ENCODE results near the gene PLB1. TPM values are rescaled to one million over a fixed set of nuclear protein-coding genes. Genes with fewer than 3 reads are reported as not detected.
"Not testable (repeated sequence)": the region's sequence is repeated elsewhere in the genome, so short reads cannot be mapped to it uniquely, and the experiment has no call there.

The PLB1 gene
- total RNA-seq, 2 experiments from 2014 or later, result 1.3 to 1.6 TPM

GRCh38 chr2:28664120-28664842 lies 168.4 kb downstream of the PLB1 start:
- Histone ChIP-seq H3K9me3 (ENCODE audit: control insufficient read depth in 1 of 2, insufficient read depth in 1 of 2, low read length in 2 of 2) (no peaks in the 10 kb centered on the region), H3K27me3 (ENCODE audit: control insufficient read depth in 1 of 2, insufficient read depth in 2 of 2, low read length in 2 of 2) (no peaks in the 10 kb centered on the region), H3K4me1 (ENCODE audit: insufficient read depth, low read length) (no peaks in the 10 kb centered on the region), H3K27ac (ENCODE audit: low read depth in 1 of 2, low read length in 2 of 2) (no peak overlapping the region), H3K36me3 (ENCODE audit: insufficient read depth, low read length) (no peaks in the 10 kb centered on the region), H3K4me3 (ENCODE audit: low read length) (no peak overlapping the region)
- DNase-seq (no peak), ATAC-seq (ENCODE audit: poor library complexity) (no peak)
- H3K27ac Mint-ChIP-seq, result no peak overlapping the region
- no peak overlapping the region for H3K4me3 Mint-ChIP-seq
- intact Hi-C loops (cut with DNase I, micrococcal nuclease), result no loop called here
- H3K36me3 Mint-ChIP-seq (ENCODE audit: low read depth), result no peaks in the 10 kb centered on the region
- TF ChIP-seq, protein P1, sequence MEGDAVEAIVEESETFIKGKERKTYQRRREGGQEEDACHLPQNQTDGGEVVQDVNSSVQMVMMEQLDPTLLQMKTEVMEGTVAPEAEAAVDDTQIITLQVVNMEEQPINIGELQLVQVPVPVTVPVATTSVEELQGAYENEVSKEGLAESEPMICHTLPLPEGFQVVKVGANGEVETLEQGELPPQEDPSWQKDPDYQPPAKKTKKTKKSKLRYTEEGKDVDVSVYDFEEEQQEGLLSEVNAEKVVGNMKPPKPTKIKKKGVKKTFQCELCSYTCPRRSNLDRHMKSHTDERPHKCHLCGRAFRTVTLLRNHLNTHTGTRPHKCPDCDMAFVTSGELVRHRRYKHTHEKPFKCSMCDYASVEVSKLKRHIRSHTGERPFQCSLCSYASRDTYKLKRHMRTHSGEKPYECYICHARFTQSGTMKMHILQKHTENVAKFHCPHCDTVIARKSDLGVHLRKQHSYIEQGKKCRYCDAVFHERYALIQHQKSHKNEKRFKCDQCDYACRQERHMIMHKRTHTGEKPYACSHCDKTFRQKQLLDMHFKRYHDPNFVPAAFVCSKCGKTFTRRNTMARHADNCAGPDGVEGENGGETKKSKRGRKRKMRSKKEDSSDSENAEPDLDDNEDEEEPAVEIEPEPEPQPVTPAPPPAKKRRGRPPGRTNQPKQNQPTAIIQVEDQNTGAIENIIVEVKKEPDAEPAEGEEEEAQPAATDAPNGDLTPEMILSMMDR (IDR thresholded peaks at IDR 0.05), result no peak
- POLR2A ChIA-PET, result interaction anchor here (1.3 kb wide), 1 partner anchor 206 kb away, joined by 3 read pairs; the partner anchor contains the start of gene TRMT61B
- H3K4me1 Mint-ChIP-seq (ENCODE audit: low read depth), result no peaks in the 10 kb centered on the region
- H3K9me3 Mint-ChIP-seq, result no peaks in the 10 kb centered on the region
- CTCF ChIA-PET, result interaction anchor here (0.9 to 1.1 kb wide), 2 partner anchors 43 to 70 kb away, joined by 3 read pairs; no protein-coding TSS in a partner anchor
- no peaks in the 10 kb centered on the region for H3K27me3 Mint-ChIP-seq

- intact Hi-C loops (cut with DNase I, micrococcal nuclease), result no loop called here
- H3K4me1 Mint-ChIP-seq (ENCODE audit: low read depth), result no peaks in the 10 kb centered on the region
- POLR2A ChIA-PET, result no interaction called here
Measured at GRCh38 chr2:28665041-28665704, 169.3 kb downstream of the PLB1 start.

DNA sequence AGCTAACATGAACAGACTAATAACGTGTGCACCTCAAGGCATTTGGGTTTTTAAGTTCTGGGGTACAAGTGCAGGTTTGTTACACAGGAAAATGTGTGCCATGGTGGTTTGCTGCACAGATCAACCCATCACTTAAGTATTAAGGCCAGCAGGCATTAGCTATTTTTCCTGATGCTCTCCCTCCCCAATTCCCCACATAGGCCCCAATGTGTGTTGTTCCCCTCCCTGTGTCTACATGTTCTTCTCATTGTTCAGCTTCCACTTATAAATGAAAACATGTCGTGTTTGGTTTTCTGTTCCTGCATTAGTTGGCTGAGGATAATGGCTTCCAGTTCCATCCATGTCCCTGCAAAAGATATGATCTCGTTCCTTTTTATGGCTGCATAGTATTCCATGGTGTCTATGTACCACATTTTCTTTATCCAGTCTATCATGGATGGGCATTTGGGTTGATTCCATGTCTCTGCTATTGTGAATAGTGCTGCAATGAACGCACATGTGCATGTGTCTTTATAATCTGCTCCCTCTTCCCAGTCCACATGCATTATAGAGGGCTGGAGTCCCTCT lies 170.0 kb downstream of the PLB1 start:
- DNase-seq; ATAC-seq (ENCODE audit: poor library complexity); intact Hi-C loops (cut with DNase I, micrococcal nuclease); H3K4me3 Mint-ChIP-seq; H3K27me3 Mint-ChIP-seq; H3K27ac Mint-ChIP-seq; H3K4me1 ChIP-seq (ENCODE audit: insufficient read depth, low read length); H3K36me3 ChIP-seq (ENCODE audit: insufficient read depth, low read length); H3K9me3 Mint-ChIP-seq; H3K4me3 ChIP-seq (ENCODE audit: low read length); H3K4me1 Mint-ChIP-seq (ENCODE audit: low read depth); H3K36me3 Mint-ChIP-seq (ENCODE audit: low read depth); CTCF ChIA-PET; H3K27me3 ChIP-seq (ENCODE audit: control insufficient read depth in 1 of 2, insufficient read depth in 2 of 2, low read length in 2 of 2); H3K27ac ChIP-seq (ENCODE audit: low read depth in 1 of 2, low read length in 2 of 2); POLR2A ChIA-PET; H3K9me3 ChIP-seq (ENCODE audit: control insufficient read depth in 1 of 2, insufficient read depth in 1 of 2, low read length in 2 of 2): not testable (repeated sequence)

More at GRCh38 chr2:28665041-28665704, 169.3 kb downstream of the PLB1 start:
- no peak overlapping the region for H3K27ac ChIP-seq (ENCODE audit: low read depth in 1 of 2, low read length in 2 of 2)
- ATAC-seq (ENCODE audit: poor library complexity) (no peak), DNase-seq (no peak)
- no peak overlapping the region for H3K4me3 ChIP-seq (ENCODE audit: low read length)
- CTCF ChIA-PET, result interaction anchor here (0.9 kb wide), 1 partner anchor 71 kb away, joined by 3 read pairs; no protein-coding TSS in a partner anchor
- Mint-ChIP-seq H3K27me3 (no peaks in the 10 kb centered on the region), H3K36me3 (ENCODE audit: low read depth) (no peaks in the 10 kb centered on the region), H3K9me3 (no peaks in the 10 kb centered on the region), H3K27ac (no peak overlapping the region), H3K4me3 (no peak overlapping the region)
- H3K4me1 ChIP-seq (ENCODE audit: insufficient read depth, low read length), result no peaks in the 10 kb centered on the region
- H3K27me3 ChIP-seq (ENCODE audit: control insufficient read depth in 1 of 2, insufficient read depth in 2 of 2, low read length in 2 of 2), result no peaks in the 10 kb centered on the region
- H3K36me3 ChIP-seq (ENCODE audit: insufficient read depth, low read length), result no peaks in the 10 kb centered on the region
- TF ChIP-seq, protein P1 (IDR thresholded peaks at IDR 0.05), result no peak
- H3K9me3 ChIP-seq (ENCODE audit: control insufficient read depth in 1 of 2, insufficient read depth in 1 of 2, low read length in 2 of 2), result no peaks in the 10 kb centered on the region

Data from CD4-positive, alpha-beta T cell (primary cell).